CD4-positive, alpha-beta T cell treated with Interleukin-4 for 4 hours (primary cell): ENCODE measurements around the gene GNE.

ENCODE experiments used
- DNase-seq: peaks from one replicate; pipeline ENCODE4 v3.0.0-alpha.2; 2020

Gene GNE

GRCh38 chr9:36165826-36166167, 92.5 kb downstream of the GNE start:
- DNase-seq: no peak

GRCh38 chr9:36164989-36165388, 93.3 kb downstream of the GNE start:
- DNase-seq: no peak
